Measurements from ENCODE around the gene TMEM18. TPM values are rescaled to one million over a fixed set of nuclear protein-coding genes. Genes with fewer than 3 reads are reported as not detected.

Gene TMEM18
- total RNA-seq, 1 donor from 2014 or later: 9.4 TPM

DNA sequence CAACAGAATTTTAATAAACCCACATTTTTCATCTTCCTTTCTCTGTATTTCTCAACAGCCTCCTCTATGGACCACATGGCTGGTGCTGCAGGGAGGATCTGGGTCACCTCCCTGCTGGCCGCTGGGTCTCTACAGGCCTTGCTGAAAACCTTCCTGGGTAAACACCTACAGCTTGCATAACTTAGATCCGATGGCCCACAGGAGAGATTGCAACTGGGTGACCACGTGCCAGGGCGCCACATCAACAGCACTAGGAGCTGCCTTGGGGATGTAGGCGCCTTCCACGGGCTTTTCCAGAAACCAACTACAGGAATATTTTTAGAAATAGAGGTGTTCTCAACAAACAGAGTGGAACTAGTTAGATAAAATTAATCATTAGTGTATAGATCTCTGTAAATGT is 19.4 kb downstream of the TMEM18 start:
- ATAC-seq (no peak), DNase-seq (no peak)
- intact Hi-C loops (cut with micrococcal nuclease): no loop called here

DNA sequence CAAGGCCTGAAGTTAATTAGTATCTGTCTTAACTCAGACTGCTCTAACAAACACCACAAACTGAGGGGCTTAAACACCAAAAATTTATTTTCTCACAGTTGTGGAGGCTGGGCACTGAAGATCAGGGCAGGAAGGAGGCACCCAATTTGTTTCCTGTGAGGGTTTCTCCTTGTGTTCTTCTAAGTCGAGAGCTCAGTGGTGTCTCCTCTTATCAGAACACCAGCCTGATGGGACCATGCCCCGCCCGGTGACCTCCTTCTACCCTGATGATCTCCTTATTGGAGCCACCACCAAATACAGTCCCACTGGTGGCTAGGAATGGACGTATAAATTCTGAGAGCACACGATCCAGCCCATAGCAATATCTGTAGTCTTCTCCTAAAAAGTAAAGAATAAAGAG is 20.5 kb downstream of the TMEM18 start:
- DNase-seq (no peak), ATAC-seq (no peak)
- intact Hi-C loops (cut with micrococcal nuclease): no loop called here

DNA sequence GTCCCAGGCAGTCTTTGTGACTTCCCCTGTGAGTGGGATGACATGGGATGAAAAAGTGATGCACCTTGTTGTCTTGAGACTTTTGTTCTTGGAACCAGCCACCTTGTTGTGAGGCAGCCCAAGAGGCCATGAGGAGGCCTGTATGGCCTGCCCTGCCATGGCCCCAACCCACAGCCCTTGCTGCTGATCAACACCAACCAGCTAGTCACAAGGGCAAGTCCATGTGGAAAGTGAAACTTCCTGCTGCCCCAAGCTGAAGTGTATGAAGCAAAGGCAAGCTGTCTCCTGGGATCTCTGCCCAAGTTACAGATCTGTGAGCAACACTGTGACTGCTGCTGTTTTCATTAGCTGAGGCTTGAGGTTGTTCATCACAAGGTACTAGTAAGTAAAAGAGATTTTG is 21.6 kb downstream of the TMEM18 start:
- intact Hi-C loops (cut with micrococcal nuclease): no loop called here
- DNase-seq (no peak), ATAC-seq (no peak)

DNA sequence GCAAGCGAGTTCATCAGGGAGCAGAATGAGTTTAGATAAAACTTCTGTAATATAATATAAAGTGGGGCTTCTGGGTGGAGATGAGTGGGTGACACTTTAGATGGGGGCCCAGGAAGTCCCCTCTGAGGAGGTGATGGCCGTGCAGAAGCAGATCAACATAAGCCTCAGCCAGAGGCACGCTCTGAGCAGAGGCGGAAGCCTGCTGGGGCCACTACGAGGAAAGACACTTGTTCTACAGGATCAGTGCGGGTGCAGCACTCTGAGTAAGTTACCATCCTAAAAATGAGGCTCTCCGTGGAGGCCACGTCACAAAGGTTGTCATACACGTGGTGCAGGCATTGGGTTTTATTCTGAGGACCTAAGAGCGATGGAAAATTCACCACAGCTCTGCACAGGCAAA is 22.3 kb downstream of the TMEM18 start:
- intact Hi-C loops (cut with micrococcal nuclease): no loop called here
- ATAC-seq: no peak
- DNase-seq: no peak

DNA sequence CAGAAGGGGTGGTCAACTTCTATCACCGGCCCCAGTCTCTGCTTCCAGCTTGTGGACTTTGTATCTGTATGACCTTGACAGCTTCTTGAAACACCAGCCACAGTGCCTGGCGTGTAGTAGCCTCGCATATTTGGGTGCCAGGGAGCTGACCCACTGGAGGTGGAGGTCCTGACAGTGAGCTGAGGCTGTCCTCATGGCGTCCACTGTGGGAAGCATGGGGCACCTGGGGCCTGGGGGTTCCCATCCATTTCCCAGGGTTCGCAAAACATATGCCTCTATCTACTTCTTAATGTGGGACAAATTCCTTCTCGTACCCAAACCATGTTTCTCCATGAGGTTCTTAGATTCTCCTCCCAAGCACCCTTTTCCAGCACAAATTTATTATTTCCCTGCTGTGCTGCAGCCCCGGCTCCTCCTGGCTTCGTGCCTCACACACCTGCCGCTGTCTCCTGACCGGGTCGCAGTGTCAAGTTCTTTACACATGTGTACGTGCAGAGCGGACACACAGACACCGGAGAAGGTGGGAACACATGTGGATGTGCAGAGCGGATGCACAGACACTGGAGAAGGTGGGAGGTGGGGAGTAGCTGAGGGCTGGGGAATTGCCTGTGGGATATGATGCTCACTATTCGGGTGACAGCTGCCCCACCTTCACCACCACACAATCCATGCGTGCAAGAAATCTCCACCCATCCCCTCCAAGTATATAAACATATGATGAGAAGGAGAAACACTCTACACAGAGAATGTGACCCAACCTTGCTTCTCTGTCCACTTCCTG is 23.4 kb downstream of the TMEM18 start:
- intact Hi-C loops (cut with micrococcal nuclease): no loop called here
- ATAC-seq (no peak), DNase-seq (no peak)

DNA sequence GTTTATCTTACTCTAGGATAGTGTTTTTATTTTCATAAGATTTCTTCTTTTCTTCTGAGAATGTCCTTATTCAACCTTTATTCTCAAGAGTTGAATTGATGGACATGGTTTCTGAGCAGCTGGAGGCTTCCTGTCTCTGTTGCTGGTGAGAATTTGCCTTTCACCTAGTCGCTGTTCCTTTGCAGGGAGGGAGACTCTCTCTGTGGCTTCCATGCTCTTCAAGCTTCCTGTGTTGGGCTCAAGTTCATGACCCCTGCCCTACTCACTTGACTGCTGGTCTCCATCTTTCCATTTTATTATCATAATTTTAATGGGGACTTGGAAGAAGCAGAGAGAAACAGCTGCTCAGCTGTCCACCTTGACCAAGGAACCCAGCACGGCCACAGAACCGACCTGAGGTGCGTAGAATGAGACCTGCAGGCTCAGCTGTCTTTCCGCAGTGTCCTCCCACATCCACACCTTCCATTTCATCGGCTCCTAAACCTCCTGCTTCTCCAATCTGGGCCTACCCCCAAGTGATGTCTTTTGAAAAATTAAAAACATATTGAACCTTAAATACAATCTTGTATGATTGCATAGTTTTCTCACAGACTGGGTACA is 24.2 kb downstream of the TMEM18 start:
- no peak for DNase-seq
- no peak for ATAC-seq
- intact Hi-C loops (cut with micrococcal nuclease): no loop called here

DNA sequence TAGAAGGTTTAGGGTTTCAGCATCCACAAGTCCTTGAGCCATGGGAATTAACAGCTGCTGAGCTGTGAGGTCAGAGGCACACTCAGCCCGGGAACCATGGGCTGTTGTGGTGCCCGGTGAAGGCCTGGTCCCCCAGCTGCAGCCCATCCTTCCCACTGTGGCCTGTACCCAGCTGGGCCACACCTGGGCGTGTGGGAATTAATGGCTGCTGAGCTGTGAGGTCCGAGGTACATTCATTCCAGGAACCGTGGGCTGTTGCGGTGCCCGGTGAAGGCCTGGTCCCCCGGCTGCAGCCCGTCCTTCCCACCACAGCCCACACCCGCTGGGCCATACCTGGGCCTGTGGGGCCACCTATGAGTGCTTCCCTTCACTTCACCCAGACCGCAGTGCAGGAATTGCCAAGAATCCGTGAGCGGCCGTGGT is 25.2 kb downstream of the TMEM18 start:
- DNase-seq: no peak
- no peak for ATAC-seq
- intact Hi-C loops (cut with micrococcal nuclease): no loop called here

DNA sequence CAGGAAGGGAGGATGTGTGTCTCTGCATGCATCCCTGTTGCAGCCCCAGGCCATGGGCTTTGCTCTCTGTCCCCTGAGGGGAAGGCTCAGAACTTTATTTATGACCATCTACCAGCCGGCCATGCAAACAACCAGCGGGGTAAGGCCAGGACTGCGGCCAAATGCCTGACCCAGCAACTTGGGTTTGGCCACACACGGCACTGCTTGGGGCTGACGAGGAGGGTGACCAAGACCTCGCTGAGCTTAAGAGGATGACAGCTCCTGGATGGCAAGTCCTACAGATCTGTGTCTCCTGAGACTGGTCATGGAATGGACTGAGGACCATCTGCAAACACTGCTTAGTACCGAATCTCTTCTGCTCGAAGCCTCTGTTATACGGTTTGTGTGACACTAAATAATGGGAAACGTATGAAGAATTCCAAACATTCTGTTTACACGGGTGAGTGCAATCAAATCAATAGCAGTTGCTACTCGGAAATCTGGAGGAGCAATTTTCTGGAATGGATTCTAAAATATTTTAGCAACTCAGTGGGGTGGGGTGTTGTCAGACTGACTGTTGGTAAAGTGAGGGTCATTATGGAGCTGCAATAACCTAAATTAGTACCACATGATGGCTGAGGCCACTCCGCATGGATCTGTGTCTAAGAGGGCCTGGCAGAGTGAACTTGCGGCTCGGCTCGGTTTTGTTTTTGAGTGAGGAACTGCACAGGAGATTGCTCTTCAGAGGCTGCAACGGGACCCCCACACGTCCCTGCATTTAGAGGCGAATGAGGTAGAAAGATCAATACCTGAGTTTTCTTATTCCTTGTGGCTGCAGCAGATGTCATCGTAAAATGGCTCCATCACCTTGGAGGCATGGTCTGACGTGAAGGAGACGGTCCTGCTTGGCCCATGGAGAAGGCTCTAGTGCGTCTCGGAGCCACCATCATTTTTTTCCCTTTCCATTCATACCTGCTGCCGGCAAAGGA is 26.6 kb downstream of the TMEM18 start:
- intact Hi-C loops (cut with micrococcal nuclease): no loop called here
- DNase-seq (no peak), ATAC-seq (no peak)

DNA sequence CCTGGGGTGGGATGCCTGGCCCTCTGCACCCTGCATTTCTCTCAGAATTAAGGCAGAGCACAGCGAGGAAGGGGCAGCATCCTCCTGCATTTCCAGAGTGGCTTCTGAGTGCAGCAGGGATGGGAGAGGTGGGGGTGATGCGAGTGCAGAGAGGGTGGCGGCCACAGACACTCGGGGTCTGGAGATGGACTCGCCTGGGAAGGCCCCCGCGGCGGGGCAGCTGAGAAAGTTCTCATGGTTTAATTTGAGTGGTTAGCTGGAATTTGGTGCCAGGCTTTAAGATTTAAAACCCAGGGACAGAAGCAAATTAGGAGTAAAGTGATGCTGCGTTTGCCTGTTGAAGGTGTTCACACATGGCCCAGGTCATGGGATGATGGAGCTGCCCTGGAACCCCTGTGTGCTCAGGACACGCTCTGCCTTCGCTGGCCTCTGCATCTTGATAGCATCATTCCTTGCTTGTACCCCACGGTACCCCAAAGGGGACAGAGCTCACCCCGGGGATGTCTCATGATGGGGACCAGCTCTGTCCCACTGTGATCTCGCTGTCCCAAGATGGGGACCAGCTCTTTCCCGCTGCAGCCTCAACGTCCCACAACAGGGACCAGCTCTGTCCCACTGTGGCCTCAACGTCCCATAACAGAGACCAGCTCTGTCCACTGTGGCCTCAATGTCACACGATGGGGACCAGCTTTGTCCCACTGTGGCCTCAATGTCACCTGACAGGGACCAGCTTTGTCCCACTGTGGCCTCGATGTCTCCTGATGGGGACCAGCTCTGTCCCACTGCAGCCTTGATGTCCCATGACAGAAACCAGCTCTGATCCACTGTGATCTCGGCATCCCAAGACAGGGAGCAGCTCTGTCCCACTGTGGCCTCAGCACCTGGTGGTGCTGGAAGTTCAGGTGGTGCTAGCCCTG is 27.5 kb downstream of the TMEM18 start:
- intact Hi-C loops (cut with micrococcal nuclease): no loop called here
- ATAC-seq (no peak), DNase-seq (no peak)

DNA sequence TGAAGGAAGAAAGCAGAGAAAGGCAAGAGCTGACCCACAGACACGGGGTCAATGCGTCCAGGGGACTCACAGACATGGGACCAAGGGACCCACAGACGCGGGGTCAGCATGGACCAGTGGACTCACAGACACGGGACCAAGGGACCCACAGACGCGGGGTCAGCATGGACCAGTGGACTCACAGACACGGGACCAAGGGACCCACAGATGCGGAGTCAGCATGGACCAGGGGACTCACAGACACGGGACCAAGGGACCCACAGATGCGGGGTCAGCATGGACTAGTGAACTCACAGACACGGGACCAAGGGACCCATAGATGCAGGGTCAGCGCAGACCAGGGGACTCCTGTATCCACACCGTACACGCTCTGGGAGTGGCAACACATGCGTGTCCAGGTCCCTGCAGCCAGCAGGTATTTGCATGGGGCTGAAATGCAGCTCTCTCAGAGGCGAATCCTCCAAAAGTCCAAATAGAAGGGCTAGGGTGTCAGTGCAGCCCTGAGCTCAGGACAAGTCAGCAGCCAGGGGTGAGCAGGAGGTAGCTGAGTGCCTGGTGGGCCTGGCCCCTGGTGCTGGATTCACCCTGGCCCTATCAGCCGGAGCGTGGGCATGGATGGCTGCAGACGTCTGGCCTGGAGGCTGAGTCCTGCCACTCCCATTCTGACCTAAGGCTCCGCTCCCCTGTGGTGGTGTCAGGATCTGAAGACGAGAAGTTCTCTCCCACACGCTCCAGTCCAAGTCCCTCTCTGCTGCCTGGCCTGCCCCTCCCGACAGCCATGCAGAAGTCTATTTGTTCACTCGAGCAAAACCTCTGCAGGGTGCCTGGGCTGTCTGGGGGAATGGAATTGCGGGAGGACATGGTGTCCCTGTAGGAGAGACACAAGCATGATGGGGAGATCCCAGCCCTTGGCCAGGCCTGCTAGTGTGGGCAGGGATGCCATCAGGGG is 28.5 kb downstream of the TMEM18 start:
- no peak for ATAC-seq
- no peak for DNase-seq
- intact Hi-C loops (cut with micrococcal nuclease): no loop called here

DNA sequence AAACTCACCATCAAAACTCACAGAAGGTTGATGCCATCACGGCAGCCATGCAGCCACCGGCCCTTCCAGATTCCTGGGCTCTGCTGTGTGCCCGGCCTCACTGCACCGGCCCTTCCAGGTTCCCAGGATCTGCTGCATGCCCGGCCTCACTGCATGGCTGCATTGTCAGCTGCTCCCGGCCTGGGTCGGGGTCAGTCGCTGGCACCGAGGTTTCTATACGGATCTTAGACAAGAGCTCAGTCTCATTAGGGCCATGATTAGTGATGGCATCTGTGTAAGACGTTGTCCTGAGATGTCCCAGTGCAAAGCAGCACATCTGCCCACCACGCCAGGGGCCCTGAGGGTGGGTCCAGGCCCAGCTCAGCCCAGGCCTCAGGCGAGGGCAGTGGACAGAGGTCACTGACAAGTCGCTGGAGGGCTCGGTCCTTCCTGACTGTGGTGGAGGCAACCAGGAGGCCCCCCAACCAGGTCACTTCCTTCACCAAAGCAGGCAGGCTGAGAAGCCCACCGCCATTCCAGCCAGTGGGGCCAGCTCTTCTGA is 29.4 kb downstream of the TMEM18 start:
- intact Hi-C loops (cut with micrococcal nuclease): no loop called here
- no peak for ATAC-seq
- no peak for DNase-seq

DNA sequence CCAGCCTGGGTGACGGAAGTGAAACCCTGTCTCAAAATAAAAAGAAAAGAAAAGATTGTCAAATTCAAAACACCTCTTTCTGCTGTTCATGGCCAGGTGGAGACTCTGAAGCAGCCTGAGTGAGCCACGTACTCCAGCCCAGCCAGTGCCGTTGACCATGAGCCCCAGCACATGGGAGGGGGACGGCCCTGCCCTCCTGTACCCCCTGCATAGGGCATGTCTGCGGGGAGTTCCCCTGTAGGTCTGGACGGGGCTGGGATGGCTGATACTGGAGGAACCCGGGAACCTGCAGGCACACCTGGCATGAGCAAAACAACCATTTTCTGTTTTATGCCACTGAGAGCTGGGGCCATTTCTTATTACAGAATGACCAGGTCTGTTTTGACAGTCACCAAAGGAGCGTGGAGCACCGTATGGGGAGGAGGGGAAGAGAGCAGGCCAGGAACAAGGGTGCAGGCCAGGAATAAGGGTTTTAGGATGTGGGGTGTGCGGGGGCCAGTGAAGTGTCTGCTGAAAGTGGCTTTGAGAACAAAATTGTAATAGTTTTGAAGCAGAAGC is 30.1 kb downstream of the TMEM18 start:
- DNase-seq (no peak), ATAC-seq (no peak)
- intact Hi-C loops (cut with micrococcal nuclease): no loop called here

DNA sequence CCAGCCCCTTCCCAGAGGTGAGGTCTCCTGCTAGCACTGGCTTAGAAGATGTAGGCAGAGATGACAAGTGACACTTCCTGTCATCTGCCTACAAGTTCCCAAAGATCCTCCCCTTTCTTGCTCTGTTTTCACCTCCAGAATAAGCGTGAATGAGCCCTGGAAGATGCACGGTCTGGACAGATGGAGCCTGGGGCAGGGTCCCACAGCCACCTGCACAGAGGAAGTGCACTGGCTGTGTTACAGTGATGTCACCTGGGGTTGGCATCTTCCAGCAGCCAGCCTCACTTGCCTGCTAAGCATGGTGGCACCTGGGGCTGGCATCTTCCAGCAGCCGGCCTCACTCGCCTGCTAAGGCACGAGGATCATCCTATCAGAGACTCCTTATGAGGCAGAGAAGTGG is 32.3 kb downstream of the TMEM18 start:
- ATAC-seq: no peak
- intact Hi-C loops (cut with micrococcal nuclease): no loop called here
- DNase-seq: no peak

DNA sequence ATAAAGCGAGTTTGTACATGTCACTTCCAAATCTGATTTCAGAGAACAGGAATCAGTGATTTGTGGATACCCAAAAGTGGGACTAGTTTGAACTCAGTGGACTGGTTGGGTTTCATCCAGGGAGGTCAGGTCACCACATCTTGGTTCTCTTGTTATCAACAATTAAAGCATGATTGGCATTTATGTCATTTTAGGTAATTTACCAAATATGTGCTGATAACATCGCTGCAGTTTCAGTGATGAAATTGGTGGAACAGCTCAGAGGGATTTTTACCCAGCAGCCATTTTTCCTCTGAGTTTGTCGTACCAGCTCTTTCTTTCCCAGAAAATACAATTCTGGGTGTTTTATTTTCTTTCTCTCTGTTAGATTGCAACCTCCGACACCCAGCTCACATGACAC is 33.4 kb downstream of the TMEM18 start:
- no peak for DNase-seq
- no peak for ATAC-seq
- intact Hi-C loops (cut with micrococcal nuclease): no loop called here

DNA sequence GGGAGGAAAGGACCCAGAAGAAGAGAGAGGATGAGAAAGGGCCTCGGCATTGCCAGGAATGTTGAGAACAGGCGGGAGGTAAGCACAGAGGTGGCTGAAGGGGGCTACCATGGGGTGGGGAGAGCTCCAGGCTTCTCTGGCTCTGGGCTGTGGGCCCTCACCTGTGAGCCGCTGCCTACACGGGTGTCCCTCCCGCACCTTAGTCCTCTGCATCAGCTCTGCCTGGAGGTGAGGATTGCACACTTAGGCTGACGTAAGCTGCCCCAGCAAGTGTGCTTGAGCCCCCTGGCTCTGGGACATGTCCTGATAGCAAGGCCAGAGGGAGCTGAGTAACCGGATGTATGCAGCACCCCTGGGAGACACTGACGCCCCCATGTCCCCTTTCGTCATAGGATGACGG is 33.9 kb downstream of the TMEM18 start:
- intact Hi-C loops (cut with micrococcal nuclease): no loop called here
- no peak for DNase-seq
- ATAC-seq: no peak

DNA sequence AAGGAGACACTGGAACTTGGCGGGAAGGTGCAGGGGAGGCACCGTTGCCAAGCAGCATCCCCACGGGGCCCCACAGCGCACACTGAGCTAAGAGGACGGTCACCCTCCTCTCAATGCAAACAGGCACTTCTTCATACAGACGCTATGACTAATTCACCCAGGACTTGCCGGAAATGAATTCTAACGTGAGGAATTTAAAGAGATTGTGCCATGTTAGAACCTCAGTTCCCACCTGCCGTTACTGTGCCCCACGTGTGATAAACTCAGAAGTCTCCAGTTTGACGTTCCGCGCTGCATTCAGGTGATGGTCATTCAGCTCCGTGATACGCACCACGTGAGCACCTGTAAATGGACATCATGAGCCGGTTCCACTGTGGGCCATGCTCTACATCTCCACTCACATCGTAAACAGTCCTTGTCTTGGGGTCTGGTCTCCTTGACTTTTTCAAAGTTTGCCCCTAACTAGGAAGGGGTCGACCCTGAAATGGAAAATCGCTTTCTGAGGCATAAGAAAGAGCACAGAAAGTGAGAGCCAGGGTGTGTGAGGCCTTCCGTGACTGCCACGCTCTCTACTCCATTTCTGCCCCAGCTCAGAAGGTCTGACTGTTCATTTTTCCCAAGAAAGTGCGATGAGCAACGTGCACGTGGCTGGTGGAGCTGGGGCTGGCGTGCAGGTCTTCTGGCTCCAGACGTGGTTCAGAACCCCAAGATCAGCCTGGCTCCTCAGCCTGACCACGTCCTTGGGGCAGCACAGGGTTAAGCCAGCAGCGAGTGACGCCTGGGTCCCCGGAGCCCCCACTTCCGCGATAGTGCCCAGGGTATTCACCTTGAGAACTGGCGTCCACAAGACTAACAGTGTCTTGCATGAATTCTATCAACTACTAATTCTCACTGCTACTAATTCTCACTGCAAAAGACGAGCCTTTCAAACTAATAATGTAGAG is 35.1 kb downstream of the TMEM18 start:
- ATAC-seq (no peak), DNase-seq (no peak)
- intact Hi-C loops (cut with micrococcal nuclease): no loop called here
